H1 (cell line): ENCODE results near the gene COL4A2. TPM values are rescaled to one million over a fixed set of nuclear protein-coding genes. Genes with fewer than 3 reads are reported as not detected.

Experiments used
- CTCF ChIA-PET: fragments of 300-600 bp; sonication (Branson Sonifier 250); formaldehyde crosslinking; loops from one replicate; lab custom pipeline; 2021; ENCODE audit not compliant: partially characterized antibody; lab: Charles Lee
- POLR2A ChIA-PET: fragments of 300-600 bp; sonication (Branson Sonifier 250); formaldehyde crosslinking; loops from one replicate; lab custom pipeline; 2021; ENCODE audit warnings: inconsistent platforms; ENCODE audit not compliant: partially characterized antibody; lab: Charles Lee
- DNase-seq, 2 experiments: peaks; one replicate each; pipeline versions ENCODE4 v3.0.0 to v3.0.0-alpha.2; 2010 to 2022; ENCODE audit warnings: low spot score in 2 of 2, low read depth in 1 of 2, mixed read lengths in 1 of 2
- FAIRE-seq: peaks from 2 replicates; lab custom pipeline; 2011; peaks lifted over from hg19 to GRCh38; lab: Jason Lieb, UNC
- H2AFZ ChIP-seq: 2 replicates; pipeline ENCODE4 v1.8.1; 2012; ENCODE audit warnings: low read length, inconsistent platforms
- H2AK5ac ChIP-seq: 2 replicates; pipeline ENCODE4 v1.6.1; 2013; ENCODE audit warnings: low read depth, low read length
- H2BK120ac ChIP-seq: replicated peaks from 2 replicates; pipeline ENCODE3; 2013; ENCODE audit warnings: low read depth, low read length, inconsistent platforms
- H2BK12ac ChIP-seq: 2 replicates; pipeline ENCODE4 v1.6.1; 2013; ENCODE audit warnings: low read depth, low read length
- H2BK15ac ChIP-seq: 2 replicates; pipeline ENCODE4 v1.6.1; 2013; ENCODE audit warnings: low read length
- H2BK20ac ChIP-seq: 2 replicates; pipeline ENCODE4 v1.6.1; 2013; ENCODE audit warnings: low read length
- H2BK5ac ChIP-seq: 2 replicates; pipeline ENCODE4 v1.6.1; 2013; ENCODE audit warnings: low read depth, low read length
- H3K14ac ChIP-seq: 2 replicates; pipeline ENCODE4 v1.6.1; 2013; ENCODE audit warnings: inconsistent platforms; ENCODE audit not compliant: insufficient read length
- H3K18ac ChIP-seq: 2 replicates; pipeline ENCODE4 v1.6.1; 2013; ENCODE audit warnings: low read length; ENCODE audit errors: extremely low read depth
- H3K23ac ChIP-seq: 2 replicates; pipeline ENCODE4 v1.6.1; 2013; ENCODE audit warnings: inconsistent platforms; ENCODE audit not compliant: insufficient read length
- H3K23me2 ChIP-seq: 2 replicates; pipeline ENCODE4 v1.6.1; 2013; ENCODE audit warnings: low read depth, low read length
- H3K27ac ChIP-seq: 2 replicates; pipeline ENCODE4 v1.6.1; 2011; ENCODE audit warnings: low read depth, low read length, inconsistent platforms
- H3K27me3 ChIP-seq, 4 experiments: replicated peaks in 1 of 4; 1 replicate in 1 of 4; 2 replicates in 3 of 4; pipeline versions ENCODE4 v1.6.1 to v1.8.1; 2011 to 2013; ENCODE audit warnings: low read length in 3 of 4, mild to moderate bottlenecking in 3 of 4, inconsistent platforms in 2 of 4, mixed read lengths in 2 of 4, moderate library complexity in 1 of 4; ENCODE audit not compliant: control insufficient read depth in 3 of 4, insufficient read depth in 3 of 4; ENCODE audit errors: extremely low read depth in 1 of 4
- H3K36me3 ChIP-seq, 4 experiments: 2 replicates each; pipeline versions ENCODE4 v1.6.1 to v1.8.1; 2011 to 2013; ENCODE audit warnings: mild to moderate bottlenecking in 4 of 4, low read length in 3 of 4, moderate library complexity in 2 of 4, control low read depth in 1 of 4, inconsistent platforms in 1 of 4; ENCODE audit not compliant: insufficient read depth in 4 of 4, control insufficient read depth in 2 of 4
- H3K4ac ChIP-seq: replicated peaks from 2 replicates; pipeline ENCODE3; 2013; ENCODE audit warnings: low read length, low read depth, mixed read lengths, inconsistent platforms; ENCODE audit not compliant: insufficient read length
- H3K4me1 ChIP-seq, 4 experiments: replicated peaks in 1 of 4; 1 replicate in 1 of 4; 2 replicates in 3 of 4; pipeline versions ENCODE4 v1.6.1 to v1.8.1; 2011 to 2013; ENCODE audit warnings: low read length in 3 of 4, inconsistent platforms in 2 of 4, mixed read lengths in 1 of 4; ENCODE audit not compliant: insufficient read depth in 4 of 4, control insufficient read depth in 3 of 4
- H3K4me2 ChIP-seq, 2 experiments: 2 replicates each; pipeline versions ENCODE4 v1.6.1 to v1.8.1; 2011 to 2013; ENCODE audit warnings: low read depth in 2 of 2, low read length in 2 of 2, control low read depth in 1 of 2, inconsistent platforms in 1 of 2, mild to moderate bottlenecking in 1 of 2; ENCODE audit not compliant: insufficient read depth in 1 of 2
- H3K4me3 ChIP-seq, 4 experiments: fragments of 200-600, 300-600 bp in 1 of 4; sonication (generic), shearing (Covaris generic), sonication (Bioruptor Twin) in 1 of 4; 2 replicates each; pipeline versions ENCODE4 v1.5.1 to v1.8.1; 2011 to 2016; ENCODE audit warnings: low read length in 4 of 4, low read depth in 3 of 4, control low read depth in 2 of 4, inconsistent platforms in 2 of 4, mild to moderate bottlenecking in 2 of 4, mixed read lengths in 1 of 4, moderate library complexity in 1 of 4; ENCODE audit not compliant: insufficient read depth in 2 of 4; ENCODE audit errors: extremely low read depth in 1 of 4
- H3K56ac ChIP-seq: replicated peaks from 2 replicates; pipeline ENCODE3; 2013; ENCODE audit warnings: low read depth, mild to moderate bottlenecking, mixed read lengths, low read length, inconsistent platforms; ENCODE audit not compliant: insufficient read length
- H3K79me1 ChIP-seq: 2 replicates; pipeline ENCODE4 v1.6.1; 2013; ENCODE audit warnings: low read depth, low read length, control low read depth
- H3K79me2 ChIP-seq, 2 experiments: 2 replicates each; pipeline versions ENCODE4 v1.6.1 to v1.8.1; 2012 to 2013; ENCODE audit warnings: low read length in 2 of 2, mild to moderate bottlenecking in 2 of 2, inconsistent platforms in 1 of 2; ENCODE audit not compliant: insufficient read depth in 2 of 2, control insufficient read depth in 1 of 2
- H3K9ac ChIP-seq, 4 experiments: replicated peaks in 1 of 4; 1 replicate in 1 of 4; 2 replicates in 3 of 4; pipeline versions ENCODE4 v1.6.1 to v1.8.1; 2011 to 2013; ENCODE audit warnings: low read depth in 3 of 4, low read length in 3 of 4, control low read depth in 2 of 4, mild to moderate bottlenecking in 2 of 4, moderate library complexity in 2 of 4, inconsistent platforms in 1 of 4; ENCODE audit errors: extremely low read depth in 1 of 4
- H3K9me3 ChIP-seq, 2 experiments: 2 replicates each; pipeline versions ENCODE4 v1.6.1 to v1.8.1; 2012 to 2013; ENCODE audit warnings: mild to moderate bottlenecking in 2 of 2, moderate library complexity in 2 of 2, control low read depth in 1 of 2, inconsistent platforms in 1 of 2, low read depth in 1 of 2, low read length in 1 of 2, mixed read lengths in 1 of 2; ENCODE audit not compliant: insufficient read depth in 2 of 2
- H4K20me1 ChIP-seq, 2 experiments: replicated peaks in 1 of 2; 2 replicates each; pipeline versions ENCODE3 to v1.8.1; 2011 to 2013; ENCODE audit warnings: inconsistent platforms in 2 of 2, low read length in 2 of 2, mild to moderate bottlenecking in 1 of 2; ENCODE audit not compliant: insufficient read depth in 2 of 2, control insufficient read depth in 1 of 2
- H4K5ac ChIP-seq: 2 replicates; pipeline ENCODE4 v1.6.1; 2013; ENCODE audit warnings: low read length, low read depth, mixed read lengths, inconsistent platforms; ENCODE audit not compliant: insufficient read length
- H4K8ac ChIP-seq: 2 replicates; pipeline ENCODE4 v1.8.0; 2013; ENCODE audit warnings: mild to moderate bottlenecking, moderate library complexity, low read length, inconsistent platforms; ENCODE audit not compliant: insufficient read depth; ENCODE audit errors: extremely low read depth
- H4K91ac ChIP-seq: replicated peaks from 2 replicates; pipeline ENCODE3; 2013; ENCODE audit warnings: low read length, mixed read lengths, inconsistent platforms; ENCODE audit not compliant: insufficient read length
- ATF2 ChIP-seq: IDR thresholded peaks from 2 replicates; pipeline ENCODE4 v1.6.1; 2012; ENCODE audit warnings: low read length, inconsistent platforms
- CBX8 ChIP-seq: fragments of 300-800, 300-1000 bp; sonication (generic); IDR thresholded peaks from 2 replicates; pipeline ENCODE4 v1.7.1; 2016; ENCODE audit warnings: low read depth, low read length, borderline replicate concordance
- CEBPB ChIP-seq: IDR thresholded peaks from 2 replicates; pipeline ENCODE4 v1.6.1; 2012; ENCODE audit warnings: low read depth, low read length
- EP300 ChIP-seq, 2 experiments: IDR thresholded peaks; 1 replicate in 1 of 2; 2 replicates in 1 of 2; pipeline ENCODE4 v1.6.1; 2011 to 2012; ENCODE audit warnings: low read depth in 2 of 2, low read length in 2 of 2, mild to moderate bottlenecking in 2 of 2, borderline replicate concordance in 1 of 2, inconsistent platforms in 1 of 2, moderate library complexity in 1 of 2
- RFX5 ChIP-seq: IDR thresholded peaks from 2 replicates; pipeline ENCODE4 v1.6.1; 2011; ENCODE audit warnings: low read depth, low read length, improper control_type of control experiment, borderline replicate concordance
- SUZ12 ChIP-seq: fragments of 200-600 bp; sonication (generic); IDR thresholded peaks from 2 replicates; pipeline ENCODE4 v1.6.1; 2012; ENCODE audit warnings: mild to moderate bottlenecking, inconsistent platforms, low read length, moderate library complexity, mixed read lengths
- TEAD4 ChIP-seq: IDR thresholded peaks from 2 replicates; pipeline ENCODE4 v1.6.1; 2012; ENCODE audit warnings: low read depth, low read length, inconsistent platforms, mixed read lengths
- WGBS, 2 experiments: shearing (Covaris generic) in 1 of 2; methylation state at CpG; one replicate each; pipeline versions ENCODE4 v1.1.6 to v1.1.7; 2013 to 2015; ENCODE audit warnings: low lambda C conversion rate in 2 of 2, mixed read lengths in 2 of 2, inconsistent platforms in 1 of 2, low coverage in 1 of 2, missing lambda C conversion rate in 1 of 2; ENCODE audit not compliant: insufficient replicate concordance in 2 of 2, insufficient coverage in 1 of 2, insufficient read length in 1 of 2; ENCODE audit errors: extremely low coverage in 1 of 2, missing lambda C conversion rate in 1 of 2; 5-methylcytosine and 5-hydroxymethylcytosine counted together
- polyA plus RNA-seq, 7 experiments: library from polyadenylated mRNA; depleted of rRNA in 3 of 7; stranded (reverse) in 5 of 7; unstranded in 2 of 7; fragments of >200 nt in 5 of 7; fragments of 200-250 nt in 2 of 7; gene quantifications; 1 replicate in 5 of 7; 2 replicates in 1 of 7; 4 replicates in 1 of 7; pipeline versions ENCODE4 v1.2.1 to v1.2.3, GENCODE V29; 2011 to 2013; ENCODE audit warnings: missing spikeins in 2 of 7, mixed read lengths in 2 of 7
- total RNA-seq: library from RNA; stranded (reverse); fragmentation: NEBNext Ultra II Directional; extraction: Animal tissue kit (Norgen Biotek cat#: 25700); gene quantifications from 2 replicates; pipeline ENCODE4 v1.2.1, GENCODE V29; 2021
- TF ChIP-seq, protein P1 (sequence below): IDR thresholded peaks from 2 replicates; pipeline ENCODE4 v1.6.1; 2012; ENCODE audit warnings: inconsistent platforms

Gene COL4A2
- total and polyA plus RNA-seq, 2 of the 8 experiments (the other 6 are each of a cell fraction or from before 2014, with no cell fraction given), result 80.4 to 87.3 TPM

DNA sequence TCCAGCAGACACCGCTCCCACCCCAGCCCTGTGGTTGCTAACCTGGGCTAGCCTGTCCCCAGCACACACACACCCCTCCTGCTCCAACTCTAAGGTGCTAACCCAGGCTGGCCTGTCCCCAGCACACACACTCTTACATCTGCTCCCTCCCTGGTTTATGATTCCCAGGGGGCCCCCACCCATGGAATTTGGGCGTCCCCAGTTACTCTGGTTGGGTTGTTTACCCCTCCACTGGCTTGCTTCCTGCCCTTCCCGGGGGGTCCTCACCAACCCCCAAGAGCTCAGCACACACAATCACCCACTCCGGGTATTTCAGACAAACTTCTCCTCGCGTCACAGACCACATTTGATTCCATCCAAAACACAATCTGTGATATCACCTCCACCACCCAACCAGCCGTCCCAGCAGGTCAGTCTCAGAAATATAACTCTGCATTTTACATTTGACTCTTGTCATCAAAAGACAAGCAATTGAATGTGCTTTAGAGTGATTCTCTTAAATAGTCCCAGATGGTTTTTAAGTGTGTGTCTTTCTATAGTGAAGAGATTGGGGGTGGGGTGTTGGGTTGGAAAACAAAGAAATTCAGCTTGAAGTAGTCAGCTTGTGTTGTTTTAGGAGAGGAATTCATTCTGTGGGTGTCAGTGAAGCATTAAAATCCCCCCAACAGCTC, 20.1 kb downstream of the COL4A2 start:
- peak; percentile 39 for FAIRE-seq
- peaks cover 0 to 4% of the 10 kb centered on the region in 2 experiments for H4K20me1 ChIP-seq
- H3K79me2 ChIP-seq, result no peaks in the 10 kb centered on the region

More for the DNA sequence above, 20.1 kb downstream of the COL4A2 start:
- no peak overlapping the region for H3K9ac ChIP-seq
- no peaks in the 10 kb centered on the region for H3K27me3 ChIP-seq
- H2BK5ac ChIP-seq, result peak overlapping the region; percentile 85
- H3K9me3 ChIP-seq, result no peaks in the 10 kb centered on the region
- POLR2A ChIA-PET, result interaction anchor here (0.6 to 4.4 kb wide), 7 partner anchors 8 to 194 kb away, joined by 3 to 34 read pairs (median 3); partner anchors contain the start of genes COL4A1 and COL4A2
- H3K79me1 ChIP-seq, result peaks cover 9% of the 10 kb centered on the region; the same call in 1 of the 2 replicates
- H4K8ac ChIP-seq, result no peak overlapping the region; the same call in 1 of the 2 replicates
- TF ChIP-seq EP300 (IDR thresholded peaks at IDR 0.05; ENCODE audit: borderline replicate concordance in 1 of 2, low read depth in 2 of 2, low read length in 2 of 2), result 0 out of 3 replicates have a peak, but pooled peaks of 1 of the 2 experiments have one; percentile 12
- TF ChIP-seq CBX8, result no peak
- peak; percentile 94 for TF ChIP-seq TEAD4
- TF ChIP-seq ATF2, result no peak
- no peak for TF ChIP-seq RFX5
- TF ChIP-seq CEBPB, result no peak
- no peak for TF ChIP-seq SUZ12
- TF ChIP-seq, protein P1, sequence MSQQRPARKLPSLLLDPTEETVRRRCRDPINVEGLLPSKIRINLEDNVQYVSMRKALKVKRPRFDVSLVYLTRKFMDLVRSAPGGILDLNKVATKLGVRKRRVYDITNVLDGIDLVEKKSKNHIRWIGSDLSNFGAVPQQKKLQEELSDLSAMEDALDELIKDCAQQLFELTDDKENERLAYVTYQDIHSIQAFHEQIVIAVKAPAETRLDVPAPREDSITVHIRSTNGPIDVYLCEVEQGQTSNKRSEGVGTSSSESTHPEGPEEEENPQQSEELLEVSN, result no peak
- no peak overlapping the region for H3K14ac ChIP-seq
- no peak overlapping the region for H2AFZ ChIP-seq
- peak overlapping the region; percentile 93 for H2AK5ac ChIP-seq
- DNase-seq, result no peak
- peaks cover 8 to 26% (median 15%) of the 10 kb centered on the region in 4 experiments for H3K4me1 ChIP-seq
- H3K4ac ChIP-seq, result no peak overlapping the region
- peak overlapping the region; percentile 77; the same call in 1 of the 2 replicates for H2BK15ac ChIP-seq
- H4K91ac ChIP-seq, result no peak overlapping the region
- peak overlapping the region in 1 of 4 experiments; percentile 13; a peak in 1 of 8 replicates for H3K4me3 ChIP-seq
- WGBS, 2 experiments, result 60% methylated on average over 6 of the region's 7 CpGs; no CpG with 5 or more reads in 1 of the 2 experiments
- no peak overlapping the region for H3K23ac ChIP-seq
- no peaks in the 10 kb centered on the region for H3K23me2 ChIP-seq
- H3K56ac ChIP-seq, result no peak overlapping the region
- 0 out of 2 replicates have a peak overlapping the region, but pooled peaks have one; percentile 9 for H3K27ac ChIP-seq
- H3K36me3 ChIP-seq, result no peaks in the 10 kb centered on the region; a peak in 1 of 8 replicates
- H3K18ac ChIP-seq, result peak overlapping the region; percentile 63
- H2BK120ac ChIP-seq, result no peak overlapping the region
- peak overlapping the region; percentile 97 for H2BK12ac ChIP-seq
- H4K5ac ChIP-seq, result no peak overlapping the region
- CTCF ChIA-PET, result interaction anchor here (0.7 to 2.6 kb wide), 13 partner anchors 11 to 88 kb away, joined by 3 to 13 read pairs (median 3); partner anchors contain the start of gene COL4A2
- peak overlapping the region; percentile 49 to 59 for H3K4me2 ChIP-seq
- no peak overlapping the region; the same call in 1 of the 2 replicates for H2BK20ac ChIP-seq
